SIG-M5 treated with dmso at 0.1 percent for 504 hours (cell line): ENCODE measurements around the gene PLA2G4D.

Experiments used
- DNase-seq: peaks from one replicate; lab custom pipeline; 2025; ENCODE audit not compliant: unreplicated experiment; lab: John Stamatoyannopoulos, UW

The PLA2G4D gene

DNA sequence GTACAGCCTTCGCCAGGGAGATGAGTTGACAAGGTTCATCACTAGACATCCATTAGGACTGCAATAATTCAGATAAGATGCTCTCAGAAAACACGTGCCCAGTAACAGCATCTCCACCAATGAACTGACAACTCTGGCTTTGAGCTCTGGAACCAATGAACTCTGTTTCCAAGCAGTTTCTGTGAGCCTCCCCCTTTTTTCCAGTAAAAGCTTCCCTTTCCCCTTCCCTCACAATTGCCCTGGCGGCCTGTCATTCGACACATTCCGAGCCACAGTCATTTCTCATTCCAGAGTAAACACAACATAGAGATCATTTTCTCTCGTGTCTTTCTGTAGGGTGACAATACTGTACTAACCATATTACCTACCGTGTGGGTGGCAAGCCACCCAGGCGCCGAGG lies 3.6 kb downstream of the PLA2G4D start:
- no peak for DNase-seq

DNA sequence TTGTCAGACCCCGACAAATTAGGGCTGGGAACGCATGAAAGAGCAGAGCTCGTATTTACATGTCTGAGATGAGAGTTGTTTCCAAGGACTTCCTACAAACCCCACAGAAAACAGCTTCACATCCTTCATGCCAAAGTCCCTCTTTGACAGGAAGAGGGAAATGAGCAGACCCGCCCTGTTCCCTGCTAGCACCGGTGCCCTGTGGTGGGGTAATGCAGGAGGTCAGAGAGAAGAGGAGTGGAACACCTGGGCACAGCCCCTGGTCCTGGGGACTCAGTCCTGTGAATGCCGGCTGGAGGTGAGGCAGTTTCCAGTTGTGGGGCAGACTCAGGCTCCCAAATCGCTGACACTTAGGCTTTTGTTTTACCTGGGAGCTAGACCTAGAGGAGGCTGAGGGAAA lies 4.0 kb downstream of the PLA2G4D start:
- DNase-seq, result no peak

DNA sequence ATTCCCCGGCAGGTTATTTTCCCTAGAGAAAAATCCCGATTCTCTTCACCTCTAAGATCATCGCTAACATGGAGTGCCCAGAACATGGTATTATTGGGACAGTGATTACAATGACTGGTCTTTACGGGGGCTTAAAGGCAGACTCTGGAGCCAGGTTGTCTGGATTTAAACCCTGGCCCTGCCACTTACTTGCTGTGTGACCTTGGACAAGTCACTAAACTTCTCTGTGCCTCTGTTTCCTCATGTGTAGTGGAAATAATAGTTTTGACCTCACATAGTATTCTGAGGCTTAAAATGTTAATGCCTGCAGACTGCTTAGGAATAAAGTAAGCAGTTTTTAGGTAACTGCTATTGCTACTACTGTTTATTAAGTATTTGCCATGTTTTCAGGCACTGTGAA lies 4.4 kb downstream of the PLA2G4D start:
- DNase-seq, result no peak

DNA sequence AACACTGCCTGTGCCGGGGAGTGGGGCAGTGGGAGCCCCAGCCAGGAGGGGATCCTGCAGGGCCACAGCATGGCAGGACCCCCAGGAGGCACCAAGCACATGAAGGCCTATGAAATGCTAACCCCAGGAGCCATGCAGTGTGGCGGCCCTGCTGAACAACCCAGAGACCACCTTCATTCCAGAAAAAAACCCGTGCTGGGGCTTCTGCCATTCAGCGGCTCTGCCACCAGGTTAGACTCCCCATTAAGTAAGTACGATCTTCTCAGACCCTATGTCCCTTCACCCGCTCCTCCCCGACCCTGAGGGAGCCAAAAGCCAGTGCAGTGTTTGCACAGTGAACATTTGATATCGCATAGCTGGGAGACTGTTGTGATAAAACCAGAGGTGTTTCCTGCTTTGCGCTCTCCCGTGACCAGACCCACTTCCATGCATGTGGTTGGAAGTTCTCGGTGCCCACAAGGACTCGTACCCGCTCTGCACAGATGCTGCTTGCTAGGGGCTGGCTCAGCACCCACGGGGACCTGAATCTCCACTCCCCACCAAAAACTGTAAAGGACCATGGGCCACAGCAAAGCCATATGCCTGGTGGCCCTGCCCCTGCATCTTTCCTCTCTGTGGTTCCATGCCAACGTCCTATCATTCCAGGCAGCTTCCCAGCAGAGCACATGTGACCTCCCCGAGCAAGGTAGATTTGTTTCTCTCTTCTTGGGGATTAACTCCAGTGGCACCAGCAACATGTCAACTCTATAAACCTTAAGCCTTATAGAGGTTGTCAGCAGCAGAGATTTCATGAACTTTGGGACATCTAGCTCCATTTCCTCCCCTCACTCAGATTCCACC lies 5.3 kb downstream of the PLA2G4D start:
- no peak for DNase-seq

DNA sequence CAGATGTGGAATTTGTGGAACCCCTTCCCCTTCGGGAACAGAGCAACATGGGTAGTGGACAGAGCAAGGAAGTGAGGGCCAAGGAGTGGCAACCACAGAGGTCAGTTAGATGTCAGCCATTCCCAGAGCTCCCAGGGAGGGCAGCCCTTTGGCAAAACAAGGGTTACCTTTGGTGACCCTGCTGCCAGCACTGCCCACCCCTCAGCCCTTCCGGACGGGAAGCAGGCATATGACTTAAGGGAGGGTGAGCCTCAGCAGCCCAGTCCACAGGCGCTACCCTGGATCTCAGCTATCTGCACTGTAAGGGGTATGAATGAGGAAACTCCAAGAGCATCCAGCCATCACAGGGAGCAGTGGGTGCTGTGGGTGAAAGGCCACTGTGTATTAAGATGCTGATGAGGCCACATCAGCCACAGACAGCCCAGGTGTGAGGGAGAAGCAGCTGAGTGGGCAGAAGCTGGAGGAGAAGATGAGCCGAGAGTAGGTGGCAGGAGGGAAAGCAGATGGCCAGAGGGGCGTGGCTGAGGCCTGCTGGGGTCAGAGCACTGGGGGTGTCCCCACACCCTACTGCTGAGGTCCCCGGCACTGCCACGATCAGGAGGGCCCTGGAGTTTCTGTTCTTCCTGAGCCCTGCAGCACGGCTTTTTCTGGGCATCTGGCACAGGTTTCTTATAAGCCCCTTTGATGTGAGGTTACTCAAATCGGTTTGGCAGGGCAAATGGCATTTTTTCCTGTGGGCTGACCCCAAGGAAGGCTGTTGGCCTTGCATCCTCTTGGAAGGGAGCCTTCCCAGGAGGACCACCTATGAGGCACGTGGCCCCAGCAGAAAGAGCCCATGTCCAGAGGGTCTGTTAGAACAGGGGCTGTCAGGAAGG lies 6.2 kb downstream of the PLA2G4D start:
- no peak for DNase-seq

DNA sequence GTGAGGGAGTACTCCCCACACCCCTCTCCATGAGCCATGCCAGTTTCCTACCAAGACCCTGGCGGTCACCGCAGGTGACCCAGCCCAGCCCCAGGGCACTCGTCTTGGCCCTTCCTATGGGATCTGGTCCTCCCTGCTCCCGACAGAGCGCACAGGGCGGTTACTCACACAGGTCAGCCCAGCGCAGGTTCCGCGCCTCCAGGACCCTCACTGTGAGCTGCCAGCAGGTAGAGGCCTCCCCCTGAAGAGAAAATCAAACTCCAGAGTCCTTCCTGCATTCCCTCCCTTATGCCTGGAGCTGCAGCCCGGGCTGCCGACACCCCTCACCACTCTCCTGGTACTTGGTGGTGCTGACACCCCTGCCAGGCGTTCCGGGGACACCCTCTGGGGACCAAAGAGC lies 6.9 kb downstream of the PLA2G4D start:
- DNase-seq, result no peak

DNA sequence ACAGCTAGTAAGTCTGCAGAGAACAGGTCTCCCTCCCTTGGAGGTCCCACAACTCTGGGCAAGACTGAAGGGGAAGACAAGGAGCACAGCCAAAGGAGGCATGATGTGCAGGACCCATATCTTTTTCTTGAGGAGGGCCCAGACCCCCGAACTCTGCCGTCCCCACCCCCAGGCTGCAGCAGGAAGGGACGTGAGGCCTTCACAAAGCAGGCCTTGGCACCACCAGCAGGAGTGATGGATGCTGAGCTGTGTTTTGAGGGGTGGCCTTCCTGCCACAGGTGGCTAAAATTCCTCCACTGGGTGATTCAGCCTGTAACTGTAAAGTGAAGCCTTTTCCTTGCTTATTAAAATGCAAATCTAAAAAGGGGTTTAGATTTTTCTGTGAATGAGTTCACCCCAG lies 8.6 kb downstream of the PLA2G4D start:
- DNase-seq, result no peak

DNA sequence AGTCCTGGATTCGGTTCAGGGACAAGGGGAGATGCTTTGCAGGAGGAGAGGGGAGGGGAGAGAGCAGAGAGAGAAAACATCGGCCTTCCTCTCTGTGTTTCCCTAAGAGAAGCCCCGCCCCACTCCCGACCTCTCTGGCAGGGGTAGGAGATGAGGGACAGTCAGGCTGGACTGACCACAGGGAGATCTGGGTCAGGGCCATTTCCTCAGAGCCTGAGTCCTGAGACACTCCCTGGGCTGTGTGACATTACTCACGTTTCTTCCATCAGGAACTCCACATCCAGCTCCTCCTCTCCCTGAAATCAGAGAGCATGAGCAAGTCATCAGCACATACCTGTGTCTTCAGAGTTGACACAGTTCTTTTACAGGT lies 9.1 kb downstream of the PLA2G4D start:
- DNase-seq, result no peak

DNA sequence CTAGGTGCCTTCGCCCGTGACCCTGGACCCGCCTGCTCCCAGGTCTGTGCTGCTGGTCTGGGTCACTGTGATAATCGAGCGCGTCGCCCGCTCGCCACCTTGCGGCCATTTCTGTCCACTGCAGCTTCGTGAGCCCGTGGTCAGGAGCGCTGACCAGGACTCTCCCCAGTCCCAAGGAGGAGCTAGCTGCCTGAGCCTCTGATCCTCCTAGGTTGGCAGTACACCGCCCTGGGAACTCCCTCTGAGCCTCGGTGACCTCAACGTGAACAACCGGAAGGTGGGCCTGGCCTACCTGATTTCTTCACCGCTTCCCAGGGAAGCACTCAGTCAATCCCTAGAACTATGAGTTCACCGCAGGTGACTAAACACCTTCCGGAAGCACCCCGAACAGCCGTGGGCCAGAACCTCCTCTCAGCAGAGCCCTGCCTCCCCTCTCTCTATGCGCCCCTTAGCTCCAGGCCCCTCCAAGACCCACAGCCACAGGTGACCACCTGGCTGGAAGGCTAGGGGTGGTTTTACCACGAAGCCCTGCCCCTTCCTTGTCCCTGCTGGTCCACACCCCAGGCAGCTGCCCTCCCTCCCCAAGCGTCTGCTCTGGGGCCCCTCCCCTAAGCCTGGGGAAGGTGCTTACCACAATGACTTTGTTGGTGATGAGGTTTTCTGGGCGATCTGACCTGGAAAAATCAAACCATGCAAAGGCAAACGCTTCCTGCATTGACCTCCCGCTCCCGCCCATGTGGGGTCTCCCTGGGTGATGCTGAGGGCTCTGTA lies 9.7 kb downstream of the PLA2G4D start:
- DNase-seq, result no peak

DNA sequence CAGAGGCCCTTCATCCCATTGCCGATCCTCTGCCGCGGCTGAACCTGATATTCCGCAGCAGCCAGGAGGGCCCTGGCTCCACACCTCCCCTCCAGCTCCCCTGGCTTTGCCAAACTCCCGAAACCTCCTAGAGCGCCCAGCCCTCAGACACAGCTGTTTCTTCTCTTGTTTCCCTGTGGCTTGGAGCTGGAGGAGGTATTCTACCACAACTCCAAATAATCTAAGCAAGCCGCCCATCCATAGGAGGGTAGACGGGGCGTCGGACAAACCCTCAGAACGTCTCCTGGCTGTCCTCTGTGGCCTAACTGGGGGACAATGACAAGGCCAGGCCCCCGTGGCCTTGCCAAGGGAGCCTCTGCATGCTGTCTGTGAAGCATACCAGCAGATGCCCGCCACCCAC lies 10.4 kb downstream of the PLA2G4D start:
- DNase-seq, result no peak

DNA sequence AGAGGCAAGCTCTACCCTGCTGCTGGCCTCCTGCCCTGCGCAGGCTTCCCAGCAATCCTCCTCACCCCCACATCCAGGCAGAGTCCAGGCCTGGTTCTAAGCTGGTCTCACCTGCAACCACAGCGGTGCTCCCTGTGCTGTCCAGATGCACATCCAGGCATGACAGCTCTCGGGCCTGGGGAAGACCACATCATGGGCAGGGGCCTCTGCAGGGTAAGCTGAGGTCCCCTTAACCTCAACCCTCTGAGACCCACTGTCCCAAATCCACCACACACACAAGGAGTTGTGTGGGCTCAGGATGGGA lies 10.8 kb downstream of the PLA2G4D start:
- no peak for DNase-seq

DNA sequence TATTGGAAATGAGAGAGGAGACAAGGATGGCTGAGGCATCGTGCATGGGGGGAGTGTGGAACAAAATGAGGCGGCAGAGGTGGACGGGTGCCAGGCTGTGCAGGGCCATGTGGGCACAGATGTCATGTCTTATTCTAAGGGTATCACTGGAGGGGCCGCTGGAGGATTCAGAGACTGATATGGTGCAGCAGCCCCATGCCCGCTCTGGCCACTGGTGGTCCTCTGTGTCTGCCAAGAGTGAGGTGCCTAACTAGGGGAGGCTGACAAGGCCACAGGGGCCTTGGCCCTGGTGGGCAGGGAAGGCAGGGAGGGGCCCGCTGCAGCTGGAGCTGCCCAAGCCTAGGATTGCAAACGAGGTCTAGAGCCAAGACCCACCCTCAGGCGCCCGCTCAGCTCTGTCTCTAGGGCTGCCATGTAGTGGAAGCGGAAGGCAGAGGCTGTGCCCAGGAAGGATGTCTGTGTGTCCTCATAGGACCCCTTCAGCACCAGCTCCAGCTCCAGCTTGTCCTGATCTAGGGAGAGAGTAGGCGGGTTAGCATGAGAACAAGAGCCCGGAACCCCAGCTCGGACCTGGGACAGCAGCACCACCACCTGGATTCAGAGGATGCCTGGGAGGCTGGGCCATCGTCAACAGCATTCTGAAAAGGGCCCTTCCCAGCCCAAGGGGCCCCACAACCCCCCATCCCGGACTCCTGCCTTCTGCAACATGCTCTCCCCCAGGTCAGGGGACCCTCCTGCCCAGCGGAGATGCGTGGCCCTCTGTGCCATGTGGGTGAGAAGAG lies 11.3 kb downstream of the PLA2G4D start:
- DNase-seq, result no peak

DNA sequence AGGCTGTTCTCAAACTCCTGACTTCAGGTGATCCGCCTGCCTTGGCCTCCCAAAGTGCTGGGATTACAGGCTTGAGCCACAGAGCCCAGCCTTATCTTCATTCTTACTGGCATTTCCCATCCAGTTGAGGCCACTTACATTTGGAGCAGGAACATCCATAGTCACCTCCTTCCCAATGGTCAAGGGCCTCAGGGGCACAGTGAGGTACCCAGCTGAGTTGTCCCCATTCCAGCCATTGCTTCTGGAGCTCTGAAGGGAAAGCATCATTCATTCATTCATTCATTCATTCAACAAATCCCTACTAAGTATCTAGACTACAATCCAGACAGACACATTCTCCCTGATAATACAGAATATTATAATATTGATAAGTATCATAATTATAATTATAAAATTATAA lies 12.2 kb downstream of the PLA2G4D start:
- DNase-seq, result no peak

DNA sequence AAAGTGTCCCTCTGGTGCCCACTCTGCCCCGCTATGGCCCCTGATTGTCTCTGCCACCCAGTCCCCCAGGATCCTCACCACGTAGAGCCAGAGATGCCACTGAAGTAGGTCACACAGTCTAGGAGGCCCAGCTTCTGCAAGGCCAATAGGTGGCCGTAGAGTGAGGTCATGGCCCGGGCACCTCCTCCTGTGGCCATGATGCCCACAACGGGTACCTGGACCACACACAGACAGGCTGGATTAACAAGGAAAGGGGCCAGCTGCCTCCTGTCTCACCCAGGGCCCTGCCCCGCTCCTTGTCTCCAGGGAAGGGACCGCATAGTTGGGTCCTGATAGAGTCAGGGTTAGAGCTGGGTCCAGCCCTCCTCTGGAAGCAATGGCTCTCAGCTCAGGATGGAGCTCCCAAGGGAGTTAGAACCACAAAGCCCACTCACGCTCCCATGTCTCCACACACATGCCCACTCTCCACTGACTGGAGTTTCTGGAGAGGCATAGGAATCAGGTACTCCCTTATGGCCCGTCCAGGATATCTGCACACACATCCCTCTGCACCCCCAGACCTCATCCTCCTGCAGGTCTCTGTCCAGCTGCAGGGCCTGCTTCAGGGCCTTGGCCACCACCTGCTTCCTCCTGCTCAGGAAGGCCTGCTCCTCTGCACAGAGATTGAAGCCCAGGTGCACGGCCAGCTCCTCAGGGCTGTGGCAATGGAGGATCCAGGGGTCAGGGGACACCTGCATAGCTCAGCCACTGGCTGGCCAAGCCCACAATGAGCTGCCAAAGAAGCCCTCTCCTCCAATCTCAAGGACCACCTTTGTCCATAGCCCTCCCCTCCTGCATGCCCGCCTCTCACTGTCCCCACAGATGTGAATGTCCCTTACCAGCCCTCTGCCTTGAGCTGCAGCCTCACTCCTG lies 13.2 kb downstream of the PLA2G4D start:
- no peak for DNase-seq

DNA sequence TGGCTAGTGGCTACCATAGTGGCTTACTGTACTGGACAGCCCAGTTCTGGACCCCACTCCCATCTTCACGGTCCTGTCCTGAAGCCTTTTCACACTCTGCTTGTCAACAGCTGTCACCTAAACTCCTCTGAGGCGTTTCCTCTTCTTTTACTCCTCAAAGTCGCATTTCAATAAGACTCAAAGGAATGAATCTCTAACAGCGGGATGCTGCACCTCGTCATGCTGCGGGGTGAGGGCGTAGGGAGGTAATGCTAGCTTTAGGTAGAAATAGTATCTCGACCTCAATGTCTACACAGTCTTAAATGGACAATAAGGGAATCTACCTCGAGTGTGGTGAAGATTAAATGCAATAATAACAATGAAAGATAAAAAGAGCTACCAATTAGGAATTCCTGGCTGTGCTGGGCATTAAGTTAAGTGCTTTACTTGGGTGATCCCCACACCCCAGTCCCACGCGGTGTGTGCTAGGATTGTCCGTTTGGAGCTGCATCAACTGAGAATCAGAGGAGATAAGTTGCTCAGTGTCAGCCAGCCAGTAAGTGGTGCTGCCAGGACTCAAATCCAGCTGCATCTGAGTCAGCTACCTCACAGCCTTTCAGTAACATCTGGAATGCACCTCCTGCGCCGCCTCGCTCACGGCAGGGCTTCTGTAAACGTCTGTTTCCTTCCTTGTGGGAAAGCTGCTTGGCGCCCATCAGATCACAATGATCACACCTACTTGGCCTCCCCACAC lies 14.0 kb downstream of the PLA2G4D start:
- DNase-seq, result no peak

DNA sequence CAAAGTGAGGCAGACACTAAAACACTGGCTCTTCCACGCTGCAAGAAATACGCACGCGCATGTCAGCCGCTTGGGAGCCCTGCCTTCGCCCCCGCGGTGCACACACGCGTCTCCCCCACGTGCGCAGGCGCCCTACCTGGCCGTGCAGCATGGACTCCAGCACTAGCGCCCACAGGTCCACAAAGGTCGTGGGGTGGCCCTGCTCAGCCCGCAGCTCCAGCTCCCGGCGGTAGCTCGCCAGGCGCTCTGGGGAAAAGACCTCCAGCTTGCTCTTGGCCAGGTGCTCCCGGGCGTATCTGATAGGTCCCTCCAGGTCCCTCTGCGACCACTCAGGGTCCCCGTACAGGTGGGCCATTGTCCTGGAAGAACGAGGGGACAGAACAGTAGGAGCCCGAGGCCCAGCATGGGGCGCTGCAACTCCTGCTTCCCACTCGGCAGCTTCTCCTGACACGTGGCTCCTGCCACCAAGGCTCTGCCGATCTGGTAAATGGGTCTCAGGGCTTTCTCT lies 14.9 kb downstream of the PLA2G4D start:
- DNase-seq, result no peak

DNA sequence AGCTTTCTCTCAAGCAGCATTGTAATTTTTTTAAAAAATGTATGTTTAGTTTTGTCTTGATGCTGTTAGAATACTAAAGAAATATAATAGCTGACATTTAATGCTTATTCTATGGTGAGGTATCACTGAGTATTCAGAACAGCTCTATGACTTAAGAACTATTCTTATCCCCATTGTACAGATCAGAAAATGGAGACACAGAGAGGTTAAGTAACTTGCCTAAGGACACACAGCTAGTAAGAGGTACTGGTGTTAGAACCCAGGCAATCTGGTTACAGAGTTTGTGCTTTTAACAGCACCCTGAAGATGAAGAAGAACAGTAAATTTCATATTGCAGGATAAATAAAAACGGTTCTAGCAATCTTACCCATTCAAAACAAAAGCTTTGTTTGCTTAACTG lies 15.5 kb downstream of the PLA2G4D start:
- DNase-seq, result no peak

DNA sequence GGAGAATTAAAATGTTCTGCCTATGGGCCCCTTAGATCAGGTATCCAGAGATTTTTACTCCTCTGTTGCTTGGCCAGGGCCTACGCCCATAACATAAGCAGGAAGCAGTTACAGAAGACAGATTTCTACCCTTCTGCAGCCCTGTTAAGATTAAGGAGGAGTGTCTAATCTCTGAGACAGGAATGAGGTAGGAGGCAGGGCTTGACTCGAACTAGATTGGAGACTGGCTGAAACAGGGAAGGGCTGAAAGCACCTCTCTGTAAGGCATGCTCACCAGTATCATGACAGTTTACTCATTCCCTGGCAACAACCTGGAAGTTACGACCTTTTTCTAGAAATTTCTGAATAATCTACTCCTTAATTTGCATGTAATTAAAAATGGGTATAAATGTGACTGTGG lies 16.7 kb downstream of the PLA2G4D start:
- no peak for DNase-seq

DNA sequence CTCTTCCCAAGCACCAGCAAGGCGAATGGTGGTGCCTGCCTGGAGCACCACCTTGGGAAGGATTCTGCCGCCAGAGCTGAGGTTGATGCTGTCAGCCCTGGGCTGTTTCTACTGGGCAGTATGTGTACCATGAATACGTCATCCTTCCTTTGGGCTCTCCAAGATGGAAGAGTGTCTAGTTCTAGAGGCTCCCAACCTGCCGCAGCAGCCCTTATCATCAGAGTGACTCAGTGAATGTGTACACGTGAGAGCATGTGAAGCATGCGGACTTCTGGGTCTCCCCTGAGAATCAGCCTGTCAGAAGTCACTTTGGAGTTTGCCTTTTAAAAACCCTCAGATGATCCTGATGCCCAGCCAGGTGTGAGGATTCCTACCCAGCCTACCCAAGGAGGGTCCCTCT lies 20.9 kb downstream of the PLA2G4D start:
- no peak for DNase-seq
